Body of pancreas (tissue), 4 donors: ENCODE measurements around the gene IGSF11. TPM values are rescaled to one million over a fixed set of nuclear protein-coding genes. Genes with fewer than 3 reads are reported as not detected.

Experiments
- ATAC-seq: fragments of 150-250 bp; one replicate; pipeline ENCODE4 v1.9.1; 2016
- DNase-seq, 4 donors: peaks; one replicate each; pipeline ENCODE4 v3.0.0-alpha.2; 2019
- H3K27ac ChIP-seq, 4 donors: fragments of 200-600 bp; sonication (generic); 1 replicate in 3 of 4; 2 replicates in 1 of 4; pipeline versions ENCODE4 v1.5.1 to v1.6.1; 2016 to 2019; ENCODE audit warnings: mild to moderate bottlenecking in 1 of 4, mixed read lengths in 1 of 4, moderate library complexity in 1 of 4
- H3K27me3 ChIP-seq, 2 donors: fragments of 200-600 bp; sonication (generic); one replicate each; pipeline ENCODE4 v1.6.0; 2016; ENCODE audit warnings: mild to moderate bottlenecking in 1 of 2
- H3K36me3 ChIP-seq, 2 donors: fragments of 200-600 bp; sonication (generic); replicated peaks in 1 of 2; 2 replicates each; pipeline ENCODE4 v1.5.1; 2016; ENCODE audit warnings: low read depth in 2 of 2; ENCODE audit not compliant: insufficient read depth in 1 of 2
- H3K4me1 ChIP-seq: fragments of 200-600 bp; sonication (generic); one replicate; pipeline ENCODE4 v1.6.0; 2016
- H3K4me3 ChIP-seq, 2 donors: fragments of 200-600 bp; sonication (generic); 1 replicate in 1 of 2; 2 replicates in 1 of 2; pipeline ENCODE4 v1.5.1; 2016 to 2019
- H3K9me3 ChIP-seq, 3 donors: fragments of 200-600 bp; sonication (generic); 1 replicate in 2 of 3; 2 replicates in 1 of 3; pipeline ENCODE4 v1.5.1; 2016
- CTCF ChIP-seq, 7 experiments: fragments of 450-650 bp in 4 of 7; fragments of 200-600 bp in 3 of 7; sonication (generic) in 3 of 7; IDR thresholded peaks; one replicate each; pipeline ENCODE4 v1.5.1; 2016 to 2019; ENCODE audit warnings: antibody characterized with exemption in 7 of 7
- POLR2A ChIP-seq, 3 donors: fragments of 450-650 bp; IDR thresholded peaks; one replicate each; pipeline ENCODE4 v1.6.1; 2016; ENCODE audit warnings: antibody characterized with exemption in 3 of 3, mild to moderate bottlenecking in 2 of 3
- WGBS, 2 donors: methylation state at CpG; one replicate each; pipeline ENCODE4 v1.1.5; 2017; 5-methylcytosine and 5-hydroxymethylcytosine counted together
- intact Hi-C: fragments of 100-400 bp; cut with DNase I; formaldehyde crosslinking; loops from one replicate; pipeline ENCODE4 v1.15.1; 2023
- total RNA-seq, 2 donors: library from RNA; depleted of rRNA; stranded (reverse); fragments of >200 nt; gene quantifications; one replicate each; pipeline ENCODE4 v1.1.0, GENCODE V29; 2016

Gene IGSF11
- total RNA-seq, 2 donors from 2014 or later = 3.0 to 9.1 TPM

- Histone ChIP-seq H3K4me3 (no peak overlapping the region), H3K4me1 (no peaks in the 10 kb centered on the region), H3K27ac (no peak overlapping the region), H3K9me3 (no peaks in the 10 kb centered on the region), H3K36me3 (no peaks in the 10 kb centered on the region), H3K27me3 (no peaks in the 10 kb centered on the region)
- 84 to 91% methylated on average over 3 of the region's 3 CpGs for WGBS, 2 donors
- TF ChIP-seq CTCF (IDR thresholded peaks at IDR 0.05) (no peak), POLR2A (IDR thresholded peaks at IDR 0.05) (no peak)
- ATAC-seq (no peak), DNase-seq (no peak)
- intact Hi-C loops = no loop called here
These were observed 92.5 kb downstream of the IGSF11 start for GRCh38 chr3:118942195-118942594.

- Histone ChIP-seq H3K27ac (no peak overlapping the region), H3K4me3 (no peak overlapping the region), H3K27me3 (no peaks in the 10 kb centered on the region), H3K4me1 (no peaks in the 10 kb centered on the region), H3K9me3 (no peaks in the 10 kb centered on the region), H3K36me3 (no peaks in the 10 kb centered on the region)
- TF ChIP-seq CTCF (IDR thresholded peaks at IDR 0.05) (no peak), POLR2A (IDR thresholded peaks at IDR 0.05) (no peak)
- 76 to 81% methylated on average over 3 of the region's 3 CpGs for WGBS, 2 donors
- DNase-seq (no peak), ATAC-seq (no peak)
- intact Hi-C loops = no loop called here
These were observed 93.4 kb downstream of the IGSF11 start for GRCh38 chr3:118941236-118941635.

- Histone ChIP-seq H3K36me3 (no peaks in the 10 kb centered on the region), H3K9me3 (no peaks in the 10 kb centered on the region), H3K27me3 (no peaks in the 10 kb centered on the region), H3K4me1 (no peaks in the 10 kb centered on the region), H3K27ac (no peak overlapping the region), H3K4me3 (no peak overlapping the region)
- TF ChIP-seq POLR2A (IDR thresholded peaks at IDR 0.05) = no peak
- TF ChIP-seq CTCF (IDR thresholded peaks at IDR 0.05) = no peak
- DNase-seq (no peak), ATAC-seq (no peak)
- intact Hi-C loops = no loop called here
- 82 to 87% methylated on average over 5 of the region's 5 CpGs for WGBS, 2 donors
These were observed 96.3 kb downstream of the IGSF11 start for GRCh38 chr3:118938183-118938961.

GRCh38 chr3:118936811-118937210 lies 97.8 kb downstream of the IGSF11 start:
- Histone ChIP-seq H3K27me3 (no peaks in the 10 kb centered on the region), H3K27ac (no peak overlapping the region), H3K36me3 (no peaks in the 10 kb centered on the region), H3K4me1 (peaks cover 5% of the 10 kb centered on the region), H3K4me3 (no peak overlapping the region), H3K9me3 (no peaks in the 10 kb centered on the region)
- TF ChIP-seq POLR2A (IDR thresholded peaks at IDR 0.05) (no peak), CTCF (IDR thresholded peaks at IDR 0.05) (no peak)
- intact Hi-C loops = no loop called here
- DNase-seq = no peak
- ATAC-seq = no peak
- WGBS, 2 donors = 42 to 75% methylated on average over 1 of the region's 1 CpG
